Ovary (tissue), 9 donors: Measurements from ENCODE around the gene SYNPO. TPM values are rescaled to one million over a fixed set of nuclear protein-coding genes. Genes with fewer than 3 reads are reported as not detected.

ENCODE experiments used
- DNase-seq, 5 donors: peaks; one replicate each; pipeline ENCODE4 v3.0.0-alpha.2; 2019 to 2020
- H3K27ac ChIP-seq, 2 donors: fragments of 200-600 bp; one replicate each; pipeline versions ENCODE4 v1.5.1 to v1.8.0; 2019 to 2022
- H3K27me3 ChIP-seq: fragments of 200-600 bp; one replicate; pipeline ENCODE4 v1.8.0; 2022
- H3K36me3 ChIP-seq: fragments of 200-600 bp; sonication (generic); one replicate; pipeline ENCODE4 v1.5.1; 2019
- H3K4me1 ChIP-seq: one replicate; pipeline ENCODE4 v1.8.1; 2013; ENCODE audit warnings: mild to moderate bottlenecking, moderate library complexity; ENCODE audit not compliant: insufficient read depth
- H3K4me3 ChIP-seq: fragments of 200-600 bp; sonication (generic); one replicate; pipeline ENCODE4 v1.5.1; 2017
- H3K9me3 ChIP-seq, 2 donors: fragments of 200-600 bp in 1 of 2; sonication (generic) in 1 of 2; one replicate each; pipeline versions ENCODE4 v1.5.1 to v1.8.1; 2013 to 2019; ENCODE audit warnings: mild to moderate bottlenecking in 1 of 2, moderate library complexity in 1 of 2
- EP300 ChIP-seq: sonication (generic); formaldehyde crosslinking; IDR thresholded peaks from one replicate; pipeline ENCODE4 v1.6.1; 2017; ENCODE audit warnings: antibody characterized with exemption
- POLR2A ChIP-seq: fragments of 450-650 bp; IDR thresholded peaks from one replicate; pipeline ENCODE4 v1.6.1; 2017; ENCODE audit warnings: antibody characterized with exemption, mild to moderate bottlenecking, moderate library complexity
- WGBS, 3 donors: extraction: QIAGEN DNeasy Blood & Tissue Kit in 1 of 3; methylation state at CpG; one replicate each; pipeline versions ENCODE4 v1.1.5 to v1.1.7; 2013 to 2017; 5-methylcytosine and 5-hydroxymethylcytosine counted together
- intact Hi-C, 4 donors: fragments of 100-400 bp; cut with DNase I; formaldehyde crosslinking; loops; one replicate each; pipeline versions ENCODE4 v1.11.0 to v1.15.1; 2022 to 2023
- polyA plus RNA-seq, 2 donors: library from polyadenylated mRNA; stranded (reverse); fragments of 200-250 nt in 1 of 2; fragments of 350-450 nt in 1 of 2; fragmentation: Illumina TruSeq in 1 of 2; extraction: RNeasy Lipid Tissue Mini Kit (QIAGEN cat#74804) in 1 of 2; gene quantifications; one replicate each; pipeline ENCODE4 v1.2.3, GENCODE V29; 2013 to 2014
- total RNA-seq, 7 donors: library from RNA; depleted of rRNA in 2 of 7; stranded (reverse); fragments of >200 nt in 2 of 7; fragmentation: NEBNext Ultra II Directional in 3 of 7; extraction: Animal tissue kit (Norgen Biotek cat#: 25700) in 3 of 7; gene quantifications; one replicate each; pipeline versions ENCODE4 v1.1.0 to v1.2.4, GENCODE V29; 2016 to 2023
- TF ChIP-seq, protein P1 (sequence below), 3 donors: fragments of 450-650 bp in 2 of 3; fragments of 200-600 bp in 1 of 3; IDR thresholded peaks; one replicate each; pipeline versions ENCODE4 v1.5.1 to v1.8.0; 2016 to 2022; ENCODE audit warnings: antibody characterized with exemption in 3 of 3, mild to moderate bottlenecking in 1 of 3
- donor health status: DM: no; HTN: no; CAD: no; lungs with moderate emphysema.
- donor health status: DM: no; HTN: no; CAD: no.
- donor health status: Bipolar disorder and iron deficiency.
- donor health status: DM: yes; HTN: yes; CAD: no.
- donor health status: DM: no; HTN: no; CAD: no.
- donor health status: DM: yes; HTN: yes; CAD: no.

The SYNPO gene
- total and polyA plus RNA-seq, 9 donors = 8.3 to 174 (median 70.2) TPM

DNA sequence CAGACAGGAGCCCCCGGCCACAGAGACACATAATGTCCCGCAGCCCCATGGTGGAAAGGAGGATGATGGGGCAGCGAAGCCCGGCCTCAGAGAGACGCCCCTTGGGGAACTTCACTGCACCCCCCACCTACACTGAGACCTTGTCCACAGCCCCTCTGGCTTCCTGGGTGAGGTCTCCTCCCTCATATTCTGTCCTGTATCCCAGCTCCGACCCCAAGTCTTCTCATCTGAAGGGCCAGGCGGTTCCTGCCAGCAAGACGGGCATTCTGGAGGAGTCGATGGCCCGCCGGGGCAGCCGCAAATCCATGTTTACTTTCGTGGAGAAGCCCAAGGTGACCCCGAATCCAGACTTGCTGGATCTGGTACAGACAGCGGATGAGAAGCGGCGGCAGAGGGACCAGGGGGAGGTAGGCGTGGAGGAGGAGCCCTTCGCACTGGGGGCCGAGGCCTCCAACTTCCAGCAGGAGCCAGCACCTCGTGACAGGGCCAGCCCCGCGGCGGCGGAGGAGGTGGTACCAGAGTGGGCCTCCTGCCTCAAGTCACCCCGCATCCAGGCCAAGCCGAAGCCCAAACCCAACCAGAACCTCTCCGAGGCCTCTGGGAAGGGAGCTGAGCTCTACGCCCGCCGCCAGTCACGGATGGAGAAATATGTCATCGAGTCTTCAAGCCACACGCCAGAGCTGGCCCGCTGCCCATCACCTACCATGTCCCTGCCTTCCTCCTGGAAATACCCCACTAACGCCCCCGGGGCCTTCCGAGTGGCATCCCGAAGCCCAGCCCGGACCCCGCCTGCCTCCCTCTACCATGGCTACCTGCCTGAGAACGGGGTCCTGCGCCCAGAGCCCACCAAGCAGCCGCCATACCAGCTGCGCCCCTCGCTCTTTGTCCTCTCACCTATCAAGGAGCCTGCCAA lies 8.9 kb downstream of the SYNPO start:
- peak; percentile 62 to 75 (median 70) for DNase-seq
- intact Hi-C loops = loop anchor here in 3 of 4 donors (2.0 to 10.0 kb wide), 4 partner anchors 55 to 185 kb away; partner anchors contain the start of gene RBM22 (in 1 of the 3)

GRCh38 chr5:150650021-150651006 lies 9.9 kb downstream of the SYNPO start:
- H3K27me3 ChIP-seq = no peaks in the 10 kb centered on the region
- TF ChIP-seq EP300 = no peak
- TF ChIP-seq, protein P1, sequence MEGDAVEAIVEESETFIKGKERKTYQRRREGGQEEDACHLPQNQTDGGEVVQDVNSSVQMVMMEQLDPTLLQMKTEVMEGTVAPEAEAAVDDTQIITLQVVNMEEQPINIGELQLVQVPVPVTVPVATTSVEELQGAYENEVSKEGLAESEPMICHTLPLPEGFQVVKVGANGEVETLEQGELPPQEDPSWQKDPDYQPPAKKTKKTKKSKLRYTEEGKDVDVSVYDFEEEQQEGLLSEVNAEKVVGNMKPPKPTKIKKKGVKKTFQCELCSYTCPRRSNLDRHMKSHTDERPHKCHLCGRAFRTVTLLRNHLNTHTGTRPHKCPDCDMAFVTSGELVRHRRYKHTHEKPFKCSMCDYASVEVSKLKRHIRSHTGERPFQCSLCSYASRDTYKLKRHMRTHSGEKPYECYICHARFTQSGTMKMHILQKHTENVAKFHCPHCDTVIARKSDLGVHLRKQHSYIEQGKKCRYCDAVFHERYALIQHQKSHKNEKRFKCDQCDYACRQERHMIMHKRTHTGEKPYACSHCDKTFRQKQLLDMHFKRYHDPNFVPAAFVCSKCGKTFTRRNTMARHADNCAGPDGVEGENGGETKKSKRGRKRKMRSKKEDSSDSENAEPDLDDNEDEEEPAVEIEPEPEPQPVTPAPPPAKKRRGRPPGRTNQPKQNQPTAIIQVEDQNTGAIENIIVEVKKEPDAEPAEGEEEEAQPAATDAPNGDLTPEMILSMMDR (IDR thresholded peaks at IDR 0.05) = no peak
- TF ChIP-seq POLR2A = no peak
- 60 to 76% (median 69%) methylated on average over 37 to 38 of the region's 38 CpGs for WGBS, 3 donors
- no peak overlapping the region for H3K4me3 ChIP-seq
- H3K9me3 ChIP-seq = no peaks in the 10 kb centered on the region
- DNase-seq = peak in 1 of 5 donors; percentile 53
- peak overlapping the region; percentile 0 to 44 for H3K27ac ChIP-seq
- peaks cover 25% of the 10 kb centered on the region for H3K4me1 ChIP-seq
- intact Hi-C loops = loop anchor here in 3 of 4 donors (2.0 to 10.0 kb wide), 4 partner anchors 54 to 186 kb away; partner anchors contain the start of gene RBM22 (in 1 of the 3)
- no peaks in the 10 kb centered on the region for H3K36me3 ChIP-seq

More for the DNA sequence above, 8.9 kb downstream of the SYNPO start:
- H3K9me3 ChIP-seq = no peaks in the 10 kb centered on the region
- TF ChIP-seq POLR2A (no peak), EP300 (no peak)
- TF ChIP-seq, protein P1 (IDR thresholded peaks at IDR 0.05) = no peak
- no peak overlapping the region for H3K4me3 ChIP-seq
- WGBS, 3 donors = 55 to 70% (median 65%) methylated on average over 43 to 46 of the region's 46 CpGs
- no peaks in the 10 kb centered on the region for H3K36me3 ChIP-seq
- no peaks in the 10 kb centered on the region for H3K27me3 ChIP-seq
- H3K4me1 ChIP-seq = peaks cover 35% of the 10 kb centered on the region
- H3K27ac ChIP-seq = peak overlapping the region; percentile 0 to 44

DNA sequence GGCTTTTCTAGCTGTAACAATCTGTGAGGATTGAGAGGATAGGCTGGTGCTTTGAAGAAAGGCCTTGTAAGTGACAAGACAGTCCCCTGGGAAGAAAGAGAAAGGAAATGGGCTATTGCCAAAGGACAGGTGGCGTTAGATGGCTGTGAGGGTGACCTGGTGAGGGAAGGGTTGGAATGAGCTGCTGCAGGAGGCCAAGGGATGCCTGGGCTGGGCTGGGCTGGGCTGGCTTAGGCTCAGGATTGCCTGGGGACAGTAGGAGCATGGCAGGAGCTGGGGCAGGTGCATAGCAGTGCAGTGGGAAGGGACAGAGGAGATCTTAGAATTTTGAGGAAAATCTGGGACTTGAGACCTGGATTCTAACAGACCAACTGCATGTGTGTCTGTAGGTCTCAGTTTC lies 10.9 kb downstream of the SYNPO start:
- Histone ChIP-seq H3K36me3 (no peaks in the 10 kb centered on the region), H3K9me3 (no peaks in the 10 kb centered on the region), H3K27ac (no peak overlapping the region), H3K27me3 (no peaks in the 10 kb centered on the region), H3K4me1 (peaks cover 22% of the 10 kb centered on the region), H3K4me3 (no peak overlapping the region)
- intact Hi-C loops = loop anchor here in 3 of 4 donors (2.0 to 10.0 kb wide), 4 partner anchors 53 to 187 kb away; partner anchors contain the start of gene RBM22 (in 1 of the 3)
- TF ChIP-seq, protein P1 (IDR thresholded peaks at IDR 0.05) = no peak
- TF ChIP-seq EP300 = no peak
- TF ChIP-seq POLR2A = no peak
- DNase-seq = peak in 2 of 5 donors; percentile 15 to 18
- 84 to 89% (median 85%) methylated on average over 1 of the region's 1 CpG for WGBS, 3 donors
